Liver (tissue), 9 donors: ENCODE data around the gene TTC7B. TPM values are rescaled to one million over a fixed set of nuclear protein-coding genes. Genes with fewer than 3 reads are reported as not detected.

Source experiments
- DNase-seq: peaks from one replicate; pipeline ENCODE4 v3.0.0-alpha.2; 2017; ENCODE audit warnings: low spot score
- H3K27ac ChIP-seq, 2 donors: one replicate each; pipeline ENCODE4 v1.7.0; 2013; ENCODE audit warnings: inconsistent platforms in 2 of 2, low read length in 2 of 2, control low read depth in 1 of 2, low read depth in 1 of 2, mild to moderate bottlenecking in 1 of 2
- H3K27me3 ChIP-seq, 4 donors: one replicate each; pipeline versions ENCODE4 v1.6.1 to v1.7.0; 2013; ENCODE audit warnings: low read length in 3 of 4, inconsistent platforms in 1 of 4, mild to moderate bottlenecking in 1 of 4, moderate library complexity in 1 of 4; ENCODE audit not compliant: control insufficient read depth in 4 of 4, insufficient read depth in 4 of 4
- H3K36me3 ChIP-seq, 4 donors: one replicate each; pipeline versions ENCODE4 v1.6.1 to v1.7.0; 2013; ENCODE audit warnings: low read length in 3 of 4, mild to moderate bottlenecking in 3 of 4, low read depth in 1 of 4, moderate library complexity in 1 of 4; ENCODE audit not compliant: control insufficient read depth in 4 of 4, insufficient read depth in 3 of 4
- H3K4me1 ChIP-seq, 4 donors: one replicate each; pipeline versions ENCODE4 v1.6.1 to v1.7.0; 2013; ENCODE audit warnings: low read length in 3 of 4, mild to moderate bottlenecking in 3 of 4, moderate library complexity in 1 of 4; ENCODE audit not compliant: control insufficient read depth in 4 of 4, insufficient read depth in 4 of 4
- H3K4me3 ChIP-seq, 3 donors: one replicate each; pipeline versions ENCODE4 v1.6.1 to v1.7.0; 2013; ENCODE audit warnings: low read length in 3 of 3, control low read depth in 1 of 3, low read depth in 1 of 3, mild to moderate bottlenecking in 1 of 3
- H3K9ac ChIP-seq, 2 donors: one replicate each; pipeline ENCODE4 v1.7.0; 2013; ENCODE audit warnings: low read length in 2 of 2, mild to moderate bottlenecking in 2 of 2, moderate library complexity in 2 of 2, control low read depth in 1 of 2, low read depth in 1 of 2
- H3K9me3 ChIP-seq, 4 donors: one replicate each; pipeline versions ENCODE4 v1.6.1 to v1.7.0; 2013; ENCODE audit warnings: low read length in 3 of 4; ENCODE audit not compliant: control insufficient read depth in 4 of 4
- ATF3 ChIP-seq: IDR thresholded peaks from 2 replicates; pipeline ENCODE4 v1.6.1; 2016; ENCODE audit warnings: antibody characterized with exemption
- FOXA1 ChIP-seq: IDR thresholded peaks from 2 replicates; pipeline ENCODE4 v1.6.1; 2016; ENCODE audit warnings: antibody characterized with exemption
- GABPA ChIP-seq, 2 donors: IDR thresholded peaks in 1 of 2; conservative IDR thresholded peaks in 1 of 2; 2 replicates each; pipeline ENCODE4 v1.6.1; 2016; ENCODE audit warnings: antibody characterized with exemption in 2 of 2, mild to moderate bottlenecking in 1 of 2, moderate library complexity in 1 of 2
- HNF4A ChIP-seq, 2 donors: conservative IDR thresholded peaks; 2 replicates each; pipeline ENCODE4 v1.6.1; 2016; ENCODE audit warnings: antibody characterized with exemption in 2 of 2, mild to moderate bottlenecking in 2 of 2
- HNF4G ChIP-seq: IDR thresholded peaks from 2 replicates; pipeline ENCODE4 v1.6.1; 2016; ENCODE audit warnings: antibody characterized with exemption
- JUND ChIP-seq, 2 donors: IDR thresholded peaks; 2 replicates each; pipeline ENCODE4 v1.6.1; 2016; ENCODE audit warnings: antibody characterized with exemption in 2 of 2
- REST ChIP-seq: IDR thresholded peaks from 2 replicates; pipeline ENCODE4 v1.6.1; 2016; ENCODE audit warnings: antibody characterized with exemption, mild to moderate bottlenecking
- RXRA ChIP-seq, 2 donors: IDR thresholded peaks; 2 replicates each; pipeline ENCODE4 v1.6.1; 2017 to 2018; ENCODE audit warnings: antibody characterized with exemption in 2 of 2, mild to moderate bottlenecking in 1 of 2
- SP1 ChIP-seq: IDR thresholded peaks from 2 replicates; pipeline ENCODE4 v1.6.1; 2018; ENCODE audit warnings: antibody characterized with exemption, mild to moderate bottlenecking
- TAF1 ChIP-seq: conservative IDR thresholded peaks from 2 replicates; pipeline ENCODE4 v1.6.1; 2016; ENCODE audit warnings: antibody characterized with exemption, mild to moderate bottlenecking
- WGBS: extraction: QIAGEN DNeasy Blood & Tissue Kit; methylation state at CpG from one replicate; pipeline ENCODE4 v1.1.7; 2013; 5-methylcytosine and 5-hydroxymethylcytosine counted together
- polyA plus RNA-seq, 2 donors: library from polyadenylated mRNA; stranded (reverse) in 1 of 2; unstranded in 1 of 2; fragments of 200-250 nt in 1 of 2; fragments of >200 nt in 1 of 2; fragmentation: Nextera tagmentation in 1 of 2; extraction: Ambion mirVana in 1 of 2; gene quantifications; one replicate each; pipeline versions ENCODE4 v1.2.1 to v1.2.3, GENCODE V29; 2013 to 2015
- total RNA-seq, 2 donors: library from RNA; depleted of rRNA; stranded (reverse); fragments of >200 nt; gene quantifications; one replicate each; pipeline ENCODE4 v1.2.3, GENCODE V29; 2014
- TF ChIP-seq, protein P1 (sequence below): IDR thresholded peaks from 2 replicates; pipeline ENCODE4 v1.6.1; 2016; ENCODE audit warnings: antibody characterized with exemption
- TF ChIP-seq, protein P2 (sequence below): IDR thresholded peaks from 2 replicates; pipeline ENCODE4 v1.6.1; 2016; ENCODE audit warnings: antibody characterized with exemption
- donor health status: healthy.
- donor health status: healthy.
- donor health status: healthy.
- donor health status: healthy.
- donor health status: healthy.

TTC7B gene
- total and polyA plus RNA-seq, 4 donors = 9.1 to 31.0 (median 12.5) TPM

- H3K36me3 ChIP-seq = peaks cover 0 to 11% (median 0%) of the 10 kb centered on the region in 4 donors
- 95% methylated on average over 13 of the region's 13 CpGs for WGBS
These were observed 37.5 kb downstream of the TTC7B start for GRCh38 chr14:90778571-90779255.

DNA sequence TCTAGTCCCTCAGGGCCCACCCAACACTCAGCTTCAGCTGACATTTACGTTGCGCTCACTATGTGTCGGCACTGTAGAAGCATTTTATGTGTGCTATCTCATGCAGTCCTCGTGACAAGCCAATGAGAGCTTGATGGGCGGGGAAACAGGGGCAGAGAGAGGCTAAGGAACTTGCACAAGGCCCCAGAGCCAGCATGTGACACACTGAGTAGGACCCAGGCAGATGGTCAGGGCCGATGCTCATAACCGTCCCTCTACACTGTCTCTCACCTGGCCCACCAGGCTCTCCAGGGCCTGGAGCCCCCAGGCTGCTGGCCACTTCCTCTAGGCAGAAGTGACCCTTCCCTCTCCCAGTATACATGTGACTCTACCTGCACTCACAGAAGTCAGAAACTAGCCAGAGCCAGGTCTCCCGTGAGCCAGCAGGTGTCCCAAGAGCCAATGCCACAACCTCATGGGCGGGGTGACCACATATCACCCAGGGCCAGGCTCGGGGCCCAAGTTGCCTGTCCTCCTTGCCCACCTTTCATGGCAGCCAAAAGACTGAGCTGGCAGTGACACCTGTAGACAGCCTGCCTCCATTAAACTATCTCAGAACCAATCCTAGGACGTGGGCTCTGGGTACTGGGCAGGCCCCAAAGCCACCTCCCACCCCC, 38.3 kb downstream of the TTC7B start:
- TF ChIP-seq JUND (IDR thresholded peaks at IDR 0.05) (no peak), SP1 (no peak), RXRA (IDR thresholded peaks at IDR 0.05) (no peak), GABPA (IDR thresholded peaks at IDR 0.05 in 1 of 2, conservative IDR thresholded peaks at IDR 0.05 in 1 of 2) (no peak), HNF4G (no peak)
- TF ChIP-seq, protein P1, sequence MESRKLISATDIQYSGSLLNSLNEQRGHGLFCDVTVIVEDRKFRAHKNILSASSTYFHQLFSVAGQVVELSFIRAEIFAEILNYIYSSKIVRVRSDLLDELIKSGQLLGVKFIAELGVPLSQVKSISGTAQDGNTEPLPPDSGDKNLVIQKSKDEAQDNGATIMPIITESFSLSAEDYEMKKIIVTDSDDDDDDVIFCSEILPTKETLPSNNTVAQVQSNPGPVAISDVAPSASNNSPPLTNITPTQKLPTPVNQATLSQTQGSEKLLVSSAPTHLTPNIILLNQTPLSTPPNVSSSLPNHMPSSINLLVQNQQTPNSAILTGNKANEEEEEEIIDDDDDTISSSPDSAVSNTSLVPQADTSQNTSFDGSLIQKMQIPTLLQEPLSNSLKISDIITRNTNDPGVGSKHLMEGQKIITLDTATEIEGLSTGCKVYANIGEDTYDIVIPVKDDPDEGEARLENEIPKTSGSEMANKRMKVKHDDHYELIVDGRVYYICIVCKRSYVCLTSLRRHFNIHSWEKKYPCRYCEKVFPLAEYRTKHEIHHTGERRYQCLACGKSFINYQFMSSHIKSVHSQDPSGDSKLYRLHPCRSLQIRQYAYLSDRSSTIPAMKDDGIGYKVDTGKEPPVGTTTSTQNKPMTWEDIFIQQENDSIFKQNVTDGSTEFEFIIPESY = no peak
- H3K36me3 ChIP-seq = peaks cover 0 to 14% (median 2%) of the 10 kb centered on the region in 4 donors
- 89% methylated on average over 11 of the region's 11 CpGs for WGBS
- no peak overlapping the region for H3K9ac ChIP-seq
- H3K4me1 ChIP-seq = peaks cover 1 to 12% (median 9%) of the 10 kb centered on the region in 4 donors
- no peaks in the 10 kb centered on the region for H3K27me3 ChIP-seq
- no peak for DNase-seq
- H3K4me3 ChIP-seq = no peak overlapping the region
- no peak overlapping the region for H3K27ac ChIP-seq
- H3K9me3 ChIP-seq = no peaks in the 10 kb centered on the region

More at GRCh38 chr14:90778571-90779255, 37.5 kb downstream of the TTC7B start:
- DNase-seq = no peak
- H3K4me3 ChIP-seq = no peak overlapping the region
- H3K4me1 ChIP-seq = peaks cover 1 to 12% (median 9%) of the 10 kb centered on the region in 4 donors
- no peak overlapping the region for H3K27ac ChIP-seq
- TF ChIP-seq FOXA1 (no peak), HNF4A (conservative IDR thresholded peaks at IDR 0.05) (no peak), TAF1 (no peak), ATF3 (no peak), REST (no peak)
- TF ChIP-seq, protein P2, sequence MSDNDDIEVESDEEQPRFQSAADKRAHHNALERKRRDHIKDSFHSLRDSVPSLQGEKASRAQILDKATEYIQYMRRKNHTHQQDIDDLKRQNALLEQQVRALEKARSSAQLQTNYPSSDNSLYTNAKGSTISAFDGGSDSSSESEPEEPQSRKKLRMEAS = no peak
- H3K9ac ChIP-seq = no peak overlapping the region
- H3K9me3 ChIP-seq = no peaks in the 10 kb centered on the region
- no peaks in the 10 kb centered on the region for H3K27me3 ChIP-seq
